Measurements from ENCODE around the gene SELENOO.

The SELENOO gene

DNA sequence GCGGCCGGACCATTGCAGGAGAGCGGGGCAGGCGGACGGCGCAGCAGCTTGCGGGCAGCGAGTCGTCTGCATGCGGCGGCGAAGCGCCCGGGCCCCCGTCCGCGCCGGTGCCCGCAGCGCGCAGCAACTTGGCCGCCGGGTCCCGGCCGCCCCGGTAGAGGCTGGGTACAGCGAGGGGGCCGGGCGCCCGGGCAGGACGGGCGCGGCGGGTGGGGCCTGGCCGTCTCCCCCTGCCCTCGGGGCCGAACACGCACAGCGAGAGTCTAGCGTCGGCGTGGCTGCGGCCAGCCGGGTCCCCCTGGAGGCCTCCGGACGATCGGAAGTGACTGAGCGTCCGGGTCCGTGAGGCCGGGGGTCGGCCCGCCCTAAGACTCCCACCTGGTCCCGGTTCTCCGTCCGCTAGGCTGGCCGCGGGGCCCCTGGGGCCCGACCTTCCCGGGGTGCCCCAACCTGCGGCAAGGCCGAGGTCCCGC lies 15.9 kb upstream of the SELENOO start:
- no peak for DNase-seq

DNA sequence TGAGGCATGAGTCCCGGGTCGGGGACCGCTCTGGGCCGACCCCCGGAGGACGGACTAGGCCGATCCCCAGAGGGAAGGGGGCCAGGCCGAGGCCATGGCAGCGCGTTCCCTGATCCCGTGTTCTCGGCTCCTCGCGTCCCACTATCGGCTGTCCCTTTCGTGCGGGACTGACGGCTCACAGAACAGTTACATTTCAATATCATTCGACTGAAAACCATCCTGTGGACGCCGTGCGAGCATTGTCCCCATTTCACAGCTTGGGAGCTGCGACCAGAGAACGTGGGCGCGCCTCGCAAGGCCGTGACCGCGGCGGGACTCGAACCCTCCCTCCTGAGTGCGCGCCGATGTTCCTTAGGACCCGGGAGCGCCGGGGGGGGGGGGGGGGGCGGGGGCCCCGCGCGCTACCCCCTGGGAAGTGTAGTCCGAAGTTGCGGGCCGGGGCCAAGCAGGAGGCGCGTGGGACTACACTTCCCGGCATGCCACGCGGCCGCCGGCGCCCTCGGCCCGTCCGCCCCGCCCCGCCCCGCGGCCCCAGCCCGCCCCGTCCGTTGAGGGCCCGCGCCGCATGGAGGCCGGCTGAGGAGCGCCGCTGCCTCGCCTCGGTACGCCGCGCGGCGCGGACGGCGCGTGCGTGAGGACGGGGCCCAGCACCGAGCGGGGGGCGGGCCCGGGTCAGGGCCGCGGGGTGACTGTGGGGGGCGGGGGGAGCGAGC lies 15.3 kb upstream of the SELENOO start, which contains the start of gene TRABD:
Gene TRABD (plus strand): TSS at position 539 of the 713 bp plus-strand sequence. CDS start 7,148 bp downstream, outside the sequence.
- peak; percentile 96 for DNase-seq

DNA sequence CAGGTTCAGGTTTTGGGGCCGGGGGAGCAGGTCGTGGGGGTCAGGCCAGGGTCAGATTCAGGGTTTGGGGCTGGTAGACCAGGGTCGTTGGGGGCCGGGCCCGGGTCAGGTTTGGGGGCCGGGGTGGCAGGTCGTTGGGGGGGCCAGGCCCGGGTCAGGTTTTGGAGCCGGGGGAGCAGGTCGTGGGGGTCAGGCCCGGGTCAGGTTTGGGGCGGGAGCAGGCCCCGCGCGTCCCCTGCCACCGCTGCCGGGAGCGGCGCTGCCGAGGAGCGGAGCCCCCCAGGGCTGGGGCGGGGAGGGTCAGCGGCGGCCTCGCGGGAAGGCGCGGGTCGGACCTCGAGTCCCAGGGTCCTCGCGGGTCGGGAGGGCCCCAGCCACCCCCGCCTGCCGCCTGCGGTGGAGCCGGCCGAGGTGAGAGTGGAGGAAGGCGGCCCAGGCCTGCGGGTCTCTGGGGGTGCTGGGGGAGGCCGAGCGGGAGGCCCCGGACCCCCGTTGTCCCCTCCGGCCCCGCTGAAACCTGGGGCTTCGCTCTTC lies 14.6 kb upstream of the SELENOO start:
- no peak for DNase-seq

DNA sequence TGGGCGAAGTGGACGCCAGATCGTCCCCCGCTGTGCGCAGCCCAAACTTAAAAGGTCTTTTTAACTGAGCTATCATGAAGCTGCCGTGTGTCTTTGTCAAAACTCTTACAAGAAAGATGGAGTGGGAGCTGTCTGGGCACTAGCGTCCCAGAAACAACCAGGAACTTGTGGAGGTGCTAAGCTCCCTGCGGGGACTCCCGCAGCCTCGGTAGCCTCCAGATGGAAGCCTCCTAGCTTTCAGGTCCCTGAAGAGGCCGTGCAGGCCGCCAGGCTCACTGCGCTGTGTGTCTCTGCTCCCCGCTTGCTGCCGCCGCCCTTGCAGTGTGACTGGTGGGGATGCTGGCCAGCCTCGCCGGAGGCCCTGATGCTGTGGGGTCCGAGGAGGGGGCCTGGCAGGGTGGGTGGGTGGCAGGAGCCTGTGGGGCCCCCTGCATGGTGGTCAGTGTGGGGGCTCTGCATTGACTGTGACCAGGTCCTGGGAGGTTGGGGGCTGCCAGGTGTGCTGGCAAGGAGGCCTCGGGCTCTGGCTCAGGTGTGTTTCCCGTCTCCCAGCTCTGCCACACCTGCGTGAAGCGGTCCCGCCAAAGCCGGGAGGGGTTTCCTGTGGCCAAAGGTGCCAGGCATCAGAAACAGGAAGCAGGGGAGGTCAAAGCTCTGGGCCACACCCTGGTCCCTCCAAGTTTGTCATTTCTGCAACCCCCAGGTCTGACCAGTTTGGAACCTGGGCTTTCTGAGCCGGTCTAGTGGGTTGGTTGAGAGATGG lies 13.9 kb upstream of the SELENOO start:
- DNase-seq: no peak

DNA sequence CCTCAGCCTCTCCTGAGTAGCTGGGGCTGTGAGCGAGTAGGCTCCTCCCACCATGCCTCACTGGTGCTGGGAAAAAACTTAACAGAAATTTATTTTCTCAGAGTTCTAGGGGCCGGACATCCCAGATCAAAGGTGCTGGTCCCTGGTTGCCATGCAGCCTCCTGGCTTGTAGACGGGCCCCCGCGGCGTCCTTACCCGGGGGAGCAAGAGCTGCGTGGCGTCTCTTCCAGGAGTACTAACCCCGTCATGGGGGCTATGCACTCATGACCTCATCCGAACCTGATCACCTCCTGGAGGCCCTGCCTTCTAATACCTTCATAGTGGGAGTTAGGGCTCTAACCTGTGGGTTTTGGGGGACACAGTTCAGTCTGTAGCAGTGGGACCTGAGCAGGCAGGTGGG lies 12.5 kb upstream of the SELENOO start:
- DNase-seq: no peak

DNA sequence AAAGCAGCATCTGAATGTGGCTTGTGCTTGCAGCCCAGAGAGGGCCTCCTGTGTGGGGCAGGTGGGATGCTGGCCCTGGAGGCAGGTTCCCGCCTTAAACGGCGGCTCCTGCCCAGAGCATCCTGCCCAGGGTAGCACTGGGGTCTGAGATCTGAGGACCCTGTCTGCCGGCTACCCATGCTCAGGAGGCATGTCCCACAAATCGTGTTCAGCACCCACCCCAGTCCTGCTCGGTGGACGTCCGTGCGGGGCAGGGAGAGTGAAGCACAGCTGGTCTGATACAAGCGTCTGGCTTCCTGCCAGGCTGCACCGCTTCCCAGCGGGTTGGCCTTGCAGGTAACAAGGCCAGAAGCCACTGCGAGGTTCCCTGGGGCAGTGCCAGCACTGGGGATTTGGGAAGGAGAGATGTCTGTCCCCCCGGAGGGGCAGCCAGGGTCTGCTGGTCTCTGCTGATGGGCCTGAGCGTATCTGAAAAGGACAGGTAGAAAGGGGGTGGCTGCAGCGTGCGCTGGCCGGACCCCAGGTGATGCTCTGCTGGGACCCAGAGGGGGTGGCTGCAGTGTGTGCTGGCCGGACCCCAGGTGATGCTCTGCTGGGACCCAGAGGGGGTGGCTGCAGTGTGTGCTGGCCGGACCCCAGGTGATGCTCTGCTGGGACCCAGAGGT lies 11.5 kb upstream of the SELENOO start:
- DNase-seq: no peak

DNA sequence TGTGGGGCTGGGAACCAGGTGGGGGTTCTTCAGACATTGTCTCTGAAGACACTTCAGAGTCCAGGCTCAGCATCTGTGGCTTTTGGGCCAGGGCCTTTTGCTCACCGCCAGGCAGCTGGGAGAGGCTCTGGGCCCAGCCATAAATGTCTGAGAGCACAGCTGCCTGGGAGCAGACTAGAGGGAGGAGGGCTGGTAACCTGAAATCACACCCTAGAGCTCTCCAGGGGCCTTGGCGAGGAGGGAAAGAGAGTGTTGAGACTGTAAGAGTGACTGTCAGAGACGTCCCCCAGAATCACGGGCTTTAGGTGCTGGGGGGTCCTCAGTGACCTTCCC lies 11.0 kb upstream of the SELENOO start:
- no peak for DNase-seq

DNA sequence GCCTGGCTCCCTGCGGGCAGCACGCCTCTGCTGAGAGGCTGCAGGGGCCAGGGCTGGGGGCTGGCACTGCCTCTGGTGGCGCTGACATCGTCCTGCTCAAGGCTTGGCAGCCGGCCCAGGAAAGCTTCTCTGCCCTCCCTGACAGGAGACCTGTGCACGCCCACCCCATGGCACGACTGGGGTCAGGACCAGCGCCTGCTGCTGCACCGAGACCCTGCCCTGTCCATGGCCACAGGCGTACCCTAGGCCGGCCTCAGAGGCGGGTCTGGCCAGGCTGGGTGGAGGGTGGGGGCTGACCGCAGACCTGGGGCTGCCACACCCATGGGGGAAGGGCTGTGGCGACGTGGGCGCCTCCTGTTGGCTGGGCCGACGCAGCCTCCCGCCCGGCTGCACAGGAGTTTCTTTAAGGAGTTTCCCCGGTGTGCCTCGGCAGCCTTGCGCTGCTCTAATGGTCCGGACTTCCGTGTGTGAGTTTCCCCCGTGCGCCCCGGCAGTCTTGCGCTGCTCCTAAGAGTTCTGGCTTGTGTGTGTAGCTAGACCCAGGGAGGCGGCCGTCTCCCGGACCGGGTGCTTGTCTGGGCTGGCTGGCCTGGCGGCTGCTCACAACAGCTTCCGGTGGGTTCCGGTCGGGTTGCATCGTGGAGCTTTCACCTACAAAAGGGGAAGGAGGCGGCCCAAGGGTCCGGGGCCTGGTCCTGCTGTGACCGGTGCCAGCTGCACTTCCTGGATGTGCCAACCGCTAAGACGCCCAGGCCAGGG lies 10.4 kb upstream of the SELENOO start:
- DNase-seq: peak; percentile 84

DNA sequence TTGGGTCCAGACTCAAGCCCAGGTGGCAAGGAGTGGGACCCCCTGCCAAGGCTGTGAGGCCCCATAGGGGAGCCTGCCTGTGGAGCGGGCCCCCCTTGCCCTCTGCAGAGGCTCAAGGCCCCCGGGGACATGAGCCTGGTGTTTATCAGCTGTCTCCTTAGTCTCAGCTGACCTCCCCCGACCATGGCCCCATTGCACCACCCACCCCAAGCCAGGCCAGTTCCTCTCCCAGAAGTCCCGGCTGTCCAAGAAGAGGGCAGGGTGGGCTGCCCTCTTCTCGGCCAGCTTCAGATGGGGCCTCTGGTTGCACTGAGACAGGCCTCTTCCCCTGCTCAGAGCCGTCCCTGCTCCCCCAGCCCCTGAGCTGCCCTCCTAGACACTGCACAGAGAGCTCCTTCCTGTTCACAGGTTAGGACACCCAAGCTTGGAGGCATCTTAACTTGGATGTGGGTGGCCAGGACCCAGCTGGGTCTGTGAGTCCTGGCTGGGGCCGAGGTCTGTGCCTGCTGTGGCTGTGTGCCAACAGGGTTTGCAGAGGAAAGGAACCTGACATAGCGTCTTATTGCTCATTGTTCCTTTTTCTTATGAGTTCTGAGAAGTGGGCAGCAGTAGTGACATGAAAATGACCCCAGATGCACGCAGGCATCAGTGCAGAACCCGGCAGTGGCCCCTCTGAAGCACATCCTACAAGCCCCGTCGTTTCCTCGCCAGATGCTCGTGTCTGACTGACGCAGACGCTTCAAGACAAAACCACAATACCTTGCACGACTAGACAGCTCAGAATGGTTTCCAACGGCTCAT lies 9.7 kb upstream of the SELENOO start:
- DNase-seq: no peak

DNA sequence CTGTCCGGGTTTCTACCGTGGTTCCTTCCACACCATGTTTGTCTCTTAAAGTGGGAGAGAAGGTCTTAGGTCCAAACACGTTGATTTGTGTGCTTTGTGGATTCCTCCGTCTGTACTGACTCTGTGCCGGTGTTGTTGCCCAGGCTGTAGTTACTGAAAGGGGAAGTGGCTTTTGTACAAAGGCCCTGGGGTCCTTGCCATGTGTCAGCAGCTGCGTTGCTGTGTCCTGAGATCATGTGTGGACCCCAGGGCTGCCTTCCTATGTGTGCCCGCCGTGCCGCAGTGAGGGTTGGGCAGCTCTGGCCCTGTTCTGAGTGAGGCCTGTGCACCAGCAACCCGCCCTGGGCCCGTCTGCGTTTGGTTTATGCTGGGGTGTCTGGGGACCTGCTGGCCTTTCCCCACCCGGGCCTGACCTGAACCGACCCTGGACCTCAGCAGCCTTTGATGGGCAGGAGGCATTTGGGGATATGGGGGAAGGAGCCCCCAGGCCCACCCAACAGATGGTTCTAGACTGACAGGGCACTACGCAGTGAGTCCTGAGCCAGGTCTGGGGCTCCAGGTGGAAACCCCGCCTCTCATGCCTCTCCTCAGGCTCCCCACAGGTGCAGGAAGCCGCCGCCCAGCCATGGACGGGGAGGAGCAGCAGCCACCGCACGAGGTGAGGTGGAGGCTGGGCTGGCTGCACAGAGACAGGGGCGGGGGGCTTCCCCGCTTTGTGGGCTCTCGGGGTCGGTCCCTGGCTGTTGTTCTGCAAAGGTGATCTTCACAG lies 8.2 kb upstream of the SELENOO start:
- DNase-seq: no peak

DNA sequence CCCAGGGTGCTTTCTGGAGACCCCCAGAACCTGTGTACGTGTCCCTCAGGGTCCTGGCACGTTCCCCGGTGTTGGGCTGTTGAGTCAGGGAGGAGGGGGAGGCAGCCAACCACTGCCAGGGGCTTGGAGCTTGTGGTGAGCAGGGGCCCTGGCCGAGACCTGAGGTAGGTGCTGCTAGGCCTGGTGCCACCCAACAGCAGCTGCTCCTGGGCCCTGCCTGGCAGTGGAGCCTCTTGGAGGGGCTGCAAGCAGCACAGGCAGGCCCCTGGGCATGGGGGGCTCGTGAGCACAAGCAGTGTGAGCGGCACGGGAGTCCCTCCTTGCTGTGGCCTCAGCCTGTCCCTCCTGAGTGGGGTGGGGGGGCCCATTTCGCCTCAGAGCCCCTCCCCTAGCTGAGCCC lies 7.2 kb upstream of the SELENOO start:
- DNase-seq: no peak

DNA sequence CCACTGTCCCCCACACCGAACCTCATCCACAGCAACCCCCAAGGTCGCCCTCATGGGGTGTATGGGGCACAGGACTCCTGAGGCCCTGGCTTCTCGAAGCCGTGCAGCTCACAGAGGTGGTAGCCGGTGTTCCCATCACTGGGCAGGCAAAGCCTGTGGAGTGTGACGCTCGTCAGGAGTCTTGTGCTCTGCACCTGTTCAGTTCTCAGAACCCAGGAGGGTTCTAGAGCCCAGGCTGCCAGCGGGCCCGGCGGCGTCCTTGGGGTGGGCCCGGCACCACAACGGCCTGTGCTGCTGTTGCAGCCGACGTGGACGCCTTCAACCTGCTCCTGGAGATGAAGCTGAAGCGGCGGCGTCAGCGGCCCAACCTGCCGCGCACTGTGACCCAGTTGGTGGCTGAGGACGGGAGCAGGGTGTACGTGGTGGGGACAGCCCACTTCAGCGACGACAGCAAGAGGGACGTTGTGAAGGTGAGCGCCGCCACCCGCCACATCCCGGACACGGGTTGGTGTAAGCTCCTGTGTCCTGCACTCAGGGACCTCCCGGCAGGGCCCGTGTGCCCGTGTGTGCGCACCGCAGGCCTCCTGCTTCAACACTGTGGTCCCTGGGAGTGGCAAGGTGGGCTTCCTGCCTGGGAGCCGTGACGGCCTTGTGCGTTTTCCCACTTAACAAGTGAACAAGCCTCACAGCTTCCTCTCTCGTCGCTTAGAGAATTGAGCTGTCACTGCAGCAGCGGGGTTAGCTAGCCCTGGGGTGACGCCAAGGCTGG lies 6.6 kb upstream of the SELENOO start:
- DNase-seq: no peak

DNA sequence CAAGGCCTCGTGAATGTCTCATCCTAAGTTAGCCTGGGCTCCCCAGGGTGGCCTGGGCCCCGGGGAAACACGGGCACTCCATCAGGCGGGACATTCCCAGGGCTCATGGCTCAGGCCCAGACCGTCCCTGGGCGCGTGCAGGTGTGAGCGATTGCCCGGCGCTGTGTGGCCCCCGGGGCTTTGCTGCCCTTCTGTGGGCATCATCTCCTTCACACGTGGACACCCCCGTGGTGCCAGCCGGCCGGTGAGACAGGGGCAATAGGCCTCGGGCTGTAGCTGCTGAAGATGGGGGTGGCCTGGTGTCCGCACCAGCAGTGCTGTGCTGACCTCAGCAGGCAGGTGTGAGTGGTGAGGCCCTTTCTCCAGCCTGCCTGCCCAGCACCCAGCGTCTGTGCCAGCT lies 4.6 kb upstream of the SELENOO start:
- no peak for DNase-seq

DNA sequence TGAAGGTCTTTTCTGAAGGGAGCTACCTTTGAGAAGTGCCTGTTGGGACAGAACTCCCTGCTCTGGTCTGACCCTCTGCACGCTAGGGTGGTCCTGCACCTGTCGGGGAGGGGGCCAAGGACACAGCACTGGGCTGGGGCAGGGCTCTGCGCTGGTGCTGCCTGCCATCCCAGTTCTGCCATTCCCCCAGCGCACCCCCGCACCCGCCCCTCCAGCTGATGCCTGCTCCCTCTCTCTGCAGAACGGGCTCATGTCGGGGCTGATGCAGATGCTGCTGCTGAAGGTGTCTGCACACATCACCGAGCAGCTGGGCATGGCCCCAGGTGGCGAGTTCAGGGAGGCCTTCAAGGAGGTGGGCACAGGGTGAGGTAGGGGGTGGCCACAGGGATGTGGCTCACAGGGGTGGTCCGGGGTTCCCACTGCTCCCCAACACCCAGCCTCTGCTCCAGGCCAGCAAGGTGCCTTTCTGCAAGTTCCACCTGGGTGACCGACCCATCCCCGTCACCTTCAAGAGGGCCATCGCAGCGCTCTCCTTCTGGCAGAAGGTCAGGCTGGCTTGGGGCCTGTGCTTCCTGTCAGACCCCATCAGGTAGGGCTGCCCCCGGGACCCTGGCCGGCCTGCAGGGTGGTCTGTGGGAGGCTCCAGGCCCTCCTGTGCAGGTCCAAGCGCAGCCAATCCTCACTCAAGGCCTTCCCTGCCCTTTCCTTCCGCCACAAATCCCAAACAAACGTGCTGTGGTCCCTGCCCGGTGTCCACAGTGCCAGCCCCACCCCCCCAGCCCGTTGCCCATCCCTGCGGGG lies 3.6 kb upstream of the SELENOO start:
- no peak for DNase-seq

DNA sequence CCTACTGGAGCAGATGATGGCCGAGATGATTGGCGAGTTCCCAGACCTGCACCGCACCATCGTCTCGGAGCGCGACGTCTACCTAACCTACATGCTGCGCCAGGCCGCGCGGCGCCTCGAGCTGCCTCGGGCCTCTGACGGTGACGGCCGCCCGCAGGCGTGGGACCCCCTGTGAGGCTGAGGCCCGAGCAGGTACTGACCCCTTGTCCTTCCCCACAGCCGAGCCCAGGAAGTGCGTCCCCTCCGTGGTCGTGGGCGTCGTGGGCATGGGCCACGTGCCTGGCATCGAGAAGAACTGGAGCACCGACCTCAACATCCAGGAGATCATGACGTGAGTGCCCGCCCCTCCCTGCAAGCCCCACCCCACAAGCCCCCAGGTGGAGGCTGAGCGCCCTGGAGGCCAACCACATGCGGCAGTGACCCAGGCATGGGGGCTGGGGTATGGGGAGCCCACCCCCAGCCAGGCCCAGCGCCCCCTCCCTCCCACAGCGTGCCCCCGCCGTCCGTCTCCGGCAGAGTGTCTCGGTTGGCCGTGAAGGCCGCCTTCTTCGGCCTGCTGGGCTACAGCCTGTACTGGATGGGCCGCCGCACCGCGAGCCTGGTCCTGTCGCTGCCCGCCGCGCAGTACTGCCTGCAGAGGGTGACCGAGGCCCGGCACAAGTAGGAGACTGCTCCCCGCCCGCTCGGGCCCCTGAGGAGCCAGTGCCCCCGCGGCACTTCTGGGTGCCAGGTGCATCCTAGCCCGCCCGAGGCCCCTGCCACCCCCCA lies 2.8 kb upstream of the SELENOO start:
- no peak for DNase-seq

DNA sequence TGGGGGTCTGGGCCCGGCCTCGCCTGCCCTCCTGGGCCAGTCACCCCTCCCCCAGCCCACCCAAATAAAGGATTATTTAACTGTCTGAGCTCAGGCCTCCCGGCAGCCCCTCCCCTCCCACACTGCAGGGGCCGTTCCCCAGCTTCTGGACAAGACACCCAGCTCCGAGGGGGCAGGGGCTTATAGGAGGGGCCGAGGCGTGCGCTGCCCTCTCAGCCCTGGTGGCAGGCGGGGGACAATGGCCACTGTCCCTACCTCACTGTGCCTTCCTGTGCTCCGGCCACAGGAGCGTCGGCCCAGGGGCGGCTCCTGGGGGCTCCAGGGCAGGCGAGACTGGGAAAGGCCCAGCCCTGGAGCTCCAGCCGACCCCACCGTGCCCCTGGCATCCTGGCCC lies 2.2 kb upstream of the SELENOO start:
- DNase-seq: no peak

DNA sequence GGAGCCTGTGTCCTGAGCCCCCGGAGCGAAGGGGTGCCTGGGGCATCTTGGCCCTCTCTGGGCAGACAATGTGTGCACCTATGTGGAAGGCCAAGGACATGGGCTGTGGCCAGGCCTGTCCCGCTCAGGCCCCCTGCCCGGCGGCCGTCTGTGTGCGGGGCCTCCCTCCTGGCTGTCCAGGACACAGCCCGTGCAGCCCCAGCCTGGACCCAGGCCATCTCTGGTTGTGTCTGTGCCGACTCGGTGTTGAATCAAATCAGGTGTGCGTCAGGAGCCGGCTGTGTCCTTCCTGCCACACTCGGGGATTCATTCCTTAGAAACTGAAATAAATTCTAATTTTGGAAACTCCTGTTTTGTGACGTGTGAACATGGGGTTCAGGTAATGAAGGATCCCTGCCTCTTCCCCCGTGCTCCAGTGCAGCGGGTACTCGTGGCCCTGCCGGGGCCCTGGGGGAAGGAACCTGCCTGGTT lies 1.5 kb upstream of the SELENOO start:
- DNase-seq: no peak

DNA sequence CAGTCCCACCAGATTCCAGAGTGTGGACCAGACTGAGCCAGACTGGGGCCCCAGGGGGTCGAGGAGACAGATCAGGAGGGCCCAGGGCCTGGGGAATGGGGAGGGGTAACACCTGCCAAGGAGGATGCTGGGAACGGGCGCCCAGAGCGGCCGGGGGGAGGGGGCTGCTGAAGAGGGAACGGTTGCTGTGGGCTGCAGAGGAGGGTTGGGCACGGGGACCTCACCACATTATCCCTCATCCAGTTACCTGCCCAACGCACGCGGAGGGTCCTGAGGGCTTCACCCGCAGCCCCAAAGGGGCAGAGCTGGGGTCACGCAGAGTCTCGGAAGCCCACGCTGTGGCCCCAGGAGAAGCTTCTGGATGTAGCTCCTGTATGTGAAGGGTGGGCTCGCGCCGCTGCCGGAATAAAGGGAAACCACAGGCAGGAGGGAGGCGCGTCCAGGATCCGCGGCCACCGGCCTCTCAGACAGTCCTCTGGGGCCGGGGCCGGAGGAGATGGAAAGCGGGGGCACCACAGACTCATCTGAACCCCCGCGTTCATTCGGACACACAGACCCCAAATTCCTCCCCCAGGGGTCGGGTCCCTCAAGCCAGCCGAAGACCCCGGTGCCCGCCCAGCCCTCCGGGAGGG lies 866 bp upstream of the SELENOO start:
- no peak for DNase-seq
